ENCODE results near the gene DLGAP1.
"Not testable (repeated sequence)": the region's sequence is repeated elsewhere in the genome, so short reads cannot be mapped to it uniquely, and the experiment has no call there.

The DLGAP1 gene

DNA sequence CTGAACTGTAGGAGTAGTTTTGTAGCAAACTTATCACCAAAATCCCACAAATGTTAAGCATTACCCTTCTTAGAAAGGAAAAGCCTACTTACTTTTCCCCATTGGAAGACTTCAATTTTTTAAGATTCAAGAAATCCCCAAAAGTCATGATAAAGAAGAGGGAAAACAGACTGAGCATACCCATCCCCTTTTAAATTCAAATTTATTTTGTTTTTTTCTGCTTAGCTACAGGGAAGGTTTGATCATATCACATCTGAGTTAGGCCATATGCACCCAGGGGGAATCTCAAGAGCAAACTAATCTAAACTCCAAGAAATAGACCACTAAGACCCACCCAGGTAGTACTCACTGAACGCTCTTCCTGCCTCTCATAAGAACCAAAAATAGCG lies 830.6 kb downstream of the DLGAP1 start:
- no peak for DNase-seq (ENCODE audit: low spot score)

DNA sequence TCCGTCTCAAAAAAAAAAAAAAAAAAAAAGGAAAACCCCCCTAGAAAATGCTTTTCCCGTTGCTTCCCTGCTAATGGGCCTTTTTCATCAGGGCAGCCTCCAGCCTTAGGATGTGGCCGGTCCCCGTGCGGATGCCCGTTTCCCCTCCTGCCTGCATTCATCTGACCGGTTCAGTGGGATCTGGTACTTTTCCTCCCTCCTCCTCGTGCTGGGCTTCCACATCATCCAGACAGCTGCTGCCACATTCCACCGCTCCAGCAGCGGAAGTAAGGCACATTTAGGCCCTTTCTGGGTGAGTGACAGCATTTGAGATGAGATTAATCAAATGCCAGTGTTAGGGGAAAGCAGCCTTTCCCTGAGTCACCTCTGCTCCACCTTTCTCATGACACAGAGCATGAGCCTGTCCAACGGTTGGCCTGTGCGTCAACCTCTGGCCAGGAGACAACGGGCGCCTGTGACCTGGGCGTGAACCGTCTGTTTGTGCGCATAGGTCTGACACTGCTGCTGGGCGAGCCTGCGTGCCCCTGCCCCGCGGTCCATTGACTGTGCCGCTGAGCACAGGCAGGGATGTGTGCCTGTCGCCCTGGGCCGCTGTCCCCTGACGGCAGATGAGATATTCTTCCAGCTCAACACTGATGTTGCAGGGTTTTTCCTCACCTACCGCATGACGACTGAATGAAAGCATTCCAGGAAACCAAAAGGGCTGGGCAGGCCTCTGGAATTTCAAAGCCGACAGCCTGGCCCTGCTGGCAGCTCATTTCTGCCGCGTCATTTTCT lies 831.1 kb downstream of the DLGAP1 start:
- no peak for DNase-seq (ENCODE audit: low spot score)

DNA sequence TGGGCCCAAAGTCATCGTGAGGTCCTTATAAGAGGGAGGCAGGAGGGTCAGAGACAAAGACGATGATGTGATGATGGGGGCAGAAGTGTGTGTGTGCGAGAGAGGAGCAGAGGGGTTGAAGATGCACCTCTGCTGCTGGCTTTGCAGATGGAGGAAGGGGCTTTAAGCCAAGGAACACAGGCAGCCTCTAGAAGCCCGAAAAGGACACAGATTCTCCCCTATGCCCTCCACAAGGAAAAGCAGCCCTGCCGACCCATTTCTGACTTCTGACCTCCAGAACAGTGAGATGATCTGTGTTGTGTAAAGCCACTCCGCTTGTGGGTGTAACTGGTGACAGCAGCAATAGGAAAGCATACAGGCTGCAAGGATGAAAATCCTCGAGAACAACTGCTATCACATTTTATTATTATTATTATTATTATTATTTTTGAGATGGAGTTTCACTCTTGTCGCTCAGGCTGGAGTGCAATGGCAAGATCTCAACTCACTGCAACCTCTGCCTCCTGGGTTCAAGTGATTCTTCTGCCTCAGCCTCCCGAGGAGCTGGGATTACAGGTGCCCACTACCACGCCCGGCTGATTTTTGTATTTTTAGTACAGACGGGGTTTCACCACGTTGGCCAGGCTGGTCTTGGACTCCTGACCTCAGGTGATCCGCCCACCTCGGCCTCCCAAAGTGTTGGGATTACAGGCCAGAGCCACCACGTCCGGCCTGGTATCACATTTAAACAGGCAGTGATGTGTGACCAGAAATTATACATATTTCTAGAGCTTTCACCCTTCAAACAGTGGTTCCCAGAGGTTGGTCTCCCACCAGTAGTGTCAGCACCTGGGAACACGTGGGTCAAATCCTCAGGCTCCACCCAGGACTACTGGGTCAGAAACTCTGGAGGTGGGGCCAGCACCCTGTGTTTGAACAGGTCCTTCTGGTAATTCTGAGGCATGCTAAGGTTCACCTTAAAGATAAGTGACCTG lies 834.7 kb downstream of the DLGAP1 start:
- no peak for DNase-seq (ENCODE audit: low spot score)

DNA sequence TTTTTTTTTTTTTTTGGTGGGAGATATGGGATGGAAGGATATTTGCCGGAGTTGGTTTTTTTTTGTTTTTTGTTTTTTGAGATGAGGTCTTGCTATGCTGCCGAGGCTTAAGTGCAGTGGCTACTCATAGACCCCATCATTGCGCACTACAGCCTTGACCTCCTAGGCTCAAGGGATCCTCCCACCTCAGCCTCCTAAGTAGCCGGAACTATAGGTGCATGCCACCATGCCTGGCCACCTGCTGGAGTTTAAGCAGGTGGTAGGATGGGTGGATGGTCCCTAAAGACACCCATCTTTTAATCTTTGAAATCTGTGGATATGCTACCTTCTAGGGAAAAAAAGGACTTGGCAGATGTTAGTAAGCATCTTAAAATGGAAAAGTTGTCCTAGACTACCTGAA lies 835.4 kb downstream of the DLGAP1 start:
- no peak for DNase-seq (ENCODE audit: low spot score)

DNA sequence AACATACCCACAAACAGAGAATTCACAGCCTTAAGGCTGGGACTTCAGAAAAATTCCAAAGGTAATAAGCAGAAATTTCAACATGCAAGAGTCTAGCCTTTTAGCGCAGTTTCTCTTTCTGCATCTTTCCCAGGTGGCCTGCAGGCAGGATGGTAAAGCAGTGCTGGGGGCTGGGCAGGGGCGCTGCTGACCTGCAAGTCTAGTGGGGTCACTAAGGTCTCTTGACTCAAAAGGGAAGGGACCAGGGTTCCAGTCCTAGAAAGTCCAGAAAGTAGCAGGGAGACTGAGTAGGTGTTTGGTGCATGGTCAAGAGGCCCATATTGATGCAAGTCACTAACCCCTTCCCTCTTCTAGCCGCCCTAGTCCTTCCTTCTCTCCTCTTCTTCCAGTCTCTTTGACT lies 835.9 kb downstream of the DLGAP1 start:
- DNase-seq (ENCODE audit: low spot score), result no peak

DNA sequence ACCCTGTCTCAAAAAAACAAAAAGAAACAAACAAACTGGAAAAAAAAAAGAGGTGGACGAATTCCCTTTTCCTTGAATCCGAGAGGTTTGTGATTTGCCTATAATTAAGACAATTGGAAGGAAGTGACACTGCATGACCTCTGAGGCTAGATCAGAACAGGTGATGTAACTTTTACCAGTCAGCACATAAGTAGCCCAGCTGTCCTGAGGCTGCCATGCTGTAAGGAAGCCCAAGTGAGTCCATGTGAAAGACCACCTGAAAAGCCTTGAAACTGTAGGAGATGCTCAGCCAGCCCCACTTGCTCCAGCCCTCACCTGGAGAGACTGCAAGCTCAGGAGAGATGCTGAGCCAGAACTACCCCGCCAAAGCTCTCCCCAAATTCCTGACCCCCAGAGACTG lies 838.4 kb downstream of the DLGAP1 start:
- DNase-seq (ENCODE audit: low spot score), result no peak

DNA sequence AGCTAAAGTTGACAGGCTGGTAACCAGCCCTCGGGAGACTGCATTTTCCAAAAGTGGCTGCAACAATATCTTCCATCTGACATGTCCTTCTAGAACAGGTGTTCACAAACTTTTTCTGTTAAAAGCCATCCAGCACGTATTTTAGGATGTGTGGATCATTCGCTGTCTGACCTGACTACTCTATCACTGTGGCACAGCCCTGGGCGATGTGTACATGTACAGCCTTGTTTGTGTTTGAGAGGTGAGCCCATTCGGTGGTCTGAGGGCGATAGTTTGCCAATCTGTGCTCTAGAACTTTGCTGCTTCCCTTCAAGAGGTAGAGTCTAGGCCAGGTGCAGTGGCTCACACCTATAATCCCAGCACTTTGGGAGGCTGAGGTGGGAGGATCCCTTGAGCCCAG lies 839.0 kb downstream of the DLGAP1 start:
- DNase-seq (ENCODE audit: low spot score), result no peak

DNA sequence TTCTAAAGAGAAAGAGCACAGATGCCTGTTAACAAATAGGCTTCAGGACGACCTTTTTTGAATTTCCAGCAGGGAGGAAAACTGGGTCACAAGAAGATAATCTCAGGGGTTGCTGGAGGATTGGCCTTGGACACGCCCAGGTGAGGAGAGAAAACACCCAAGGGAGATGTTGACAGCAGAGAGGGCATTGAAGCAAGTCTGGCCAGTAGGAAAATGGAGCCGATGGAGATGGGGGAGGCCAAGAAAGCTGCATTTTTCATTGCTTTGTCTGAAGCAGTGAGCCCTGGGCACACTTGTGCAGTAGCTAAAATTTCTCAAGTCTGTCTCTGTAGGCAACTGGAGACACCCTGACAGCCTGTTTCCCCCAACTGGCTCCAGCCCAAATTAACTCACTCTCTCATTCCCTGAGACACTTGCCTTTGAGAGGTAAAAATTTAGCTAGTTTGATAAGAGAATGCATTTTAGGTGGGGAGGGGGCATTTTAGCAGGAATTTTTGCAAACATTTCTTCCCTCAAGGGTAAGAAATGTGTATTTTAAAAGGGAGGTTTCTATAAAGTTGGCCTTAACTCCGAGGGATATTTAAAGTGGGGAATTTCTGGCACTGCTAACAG lies 839.6 kb downstream of the DLGAP1 start:
- DNase-seq (ENCODE audit: low spot score), result no peak

DNA sequence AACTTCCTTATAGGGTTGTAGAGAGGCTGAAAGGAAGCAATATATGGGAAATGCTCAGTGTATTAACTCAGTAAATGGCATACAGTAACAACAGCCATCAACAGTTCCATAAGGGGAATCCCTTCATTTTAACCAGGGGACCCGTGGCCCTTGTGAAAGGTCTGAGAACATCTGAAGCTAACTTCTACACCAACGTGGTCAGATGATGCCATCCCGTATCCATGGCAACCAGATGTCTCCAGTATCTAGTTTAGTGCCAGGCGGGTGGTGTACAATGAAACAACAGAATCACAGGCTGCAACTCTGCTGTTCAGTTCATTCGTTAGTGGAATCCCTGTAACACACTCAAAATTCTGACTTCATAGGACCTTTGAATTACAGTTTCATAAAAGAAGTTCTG lies 842.8 kb downstream of the DLGAP1 start:
- DNase-seq (ENCODE audit: low spot score), result no peak

DNA sequence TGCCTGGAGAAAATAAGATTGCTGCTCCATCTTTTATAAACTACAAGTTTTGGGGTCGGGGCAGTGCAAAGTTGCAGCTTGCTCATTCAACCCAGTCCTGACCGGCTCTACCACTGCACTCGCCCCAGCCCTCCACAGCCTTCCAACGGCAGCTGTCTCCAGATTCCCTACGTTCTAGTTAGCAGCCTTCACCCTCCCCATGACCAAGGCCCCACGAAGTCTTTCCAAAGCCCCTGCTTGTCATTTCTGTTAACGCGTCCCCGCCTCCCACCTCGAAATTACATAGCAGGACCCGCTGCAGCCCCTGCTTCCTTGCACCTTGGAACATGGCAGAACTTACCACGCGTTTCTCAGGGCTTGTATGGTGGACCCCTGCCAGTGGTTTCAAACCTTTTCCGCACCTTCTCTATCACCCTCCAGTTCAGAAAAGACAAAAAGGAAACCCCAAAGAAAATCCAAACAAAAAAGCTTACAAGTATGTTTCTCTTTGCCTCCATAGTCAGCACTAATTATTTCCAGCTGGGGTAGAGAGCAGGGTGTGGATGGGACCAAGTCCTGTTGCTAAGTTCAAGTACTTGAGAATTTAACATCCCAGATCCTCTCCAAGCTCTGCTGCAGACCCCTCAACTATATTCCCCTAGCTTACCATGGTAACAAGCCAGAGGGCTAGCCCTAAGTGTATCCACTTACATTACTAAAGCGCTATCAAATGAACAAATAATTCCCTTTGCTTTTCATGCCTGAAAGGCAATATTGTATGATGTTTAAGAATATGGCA lies 843.6 kb downstream of the DLGAP1 start:
- no peak for DNase-seq (ENCODE audit: low spot score)

DNA sequence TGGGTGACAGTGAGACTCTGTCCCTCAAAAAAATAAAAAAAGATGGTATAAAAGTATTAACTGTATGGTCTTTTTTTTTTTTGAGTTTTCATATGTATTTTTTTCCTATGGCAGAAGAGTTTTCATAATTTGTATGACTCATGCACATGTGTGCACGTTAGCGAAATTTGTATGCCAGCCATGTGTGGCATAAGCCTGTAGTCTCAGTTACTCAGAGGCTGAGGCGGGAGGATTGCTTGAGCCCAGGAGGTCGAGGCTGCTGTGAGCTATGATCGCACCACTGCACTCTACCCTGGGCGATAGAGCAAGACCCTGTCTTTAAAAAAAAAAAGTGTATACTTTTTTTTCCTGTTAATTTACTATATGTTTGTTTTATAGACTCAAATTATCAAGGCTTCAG lies 844.3 kb downstream of the DLGAP1 start:
- no peak for DNase-seq (ENCODE audit: low spot score)

DNA sequence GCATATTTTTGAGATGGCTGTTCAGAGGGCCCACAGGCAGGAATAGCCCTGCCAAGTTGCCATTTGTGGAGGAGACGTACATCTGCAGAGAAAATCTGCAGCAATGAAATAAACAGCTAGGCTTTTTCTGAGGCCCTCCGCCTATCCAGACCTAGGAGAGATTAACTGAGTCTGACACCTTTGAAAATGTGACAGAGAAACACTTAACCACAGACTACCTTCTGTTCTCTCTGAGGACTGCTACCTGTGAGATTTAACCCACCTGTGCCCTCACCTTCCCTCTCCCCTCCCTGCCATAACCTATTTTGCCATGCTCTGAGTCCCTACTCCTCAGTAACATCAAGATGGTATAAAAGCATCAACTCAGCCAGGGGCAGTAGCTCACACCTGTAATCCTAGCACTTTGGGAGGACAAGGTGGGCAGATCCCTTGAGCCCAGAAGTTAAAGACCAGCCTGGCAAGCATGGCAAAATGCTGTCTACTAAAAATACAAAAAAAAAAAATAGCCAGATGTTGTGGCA lies 844.9 kb downstream of the DLGAP1 start:
- DNase-seq (ENCODE audit: low spot score), result no peak

DNA sequence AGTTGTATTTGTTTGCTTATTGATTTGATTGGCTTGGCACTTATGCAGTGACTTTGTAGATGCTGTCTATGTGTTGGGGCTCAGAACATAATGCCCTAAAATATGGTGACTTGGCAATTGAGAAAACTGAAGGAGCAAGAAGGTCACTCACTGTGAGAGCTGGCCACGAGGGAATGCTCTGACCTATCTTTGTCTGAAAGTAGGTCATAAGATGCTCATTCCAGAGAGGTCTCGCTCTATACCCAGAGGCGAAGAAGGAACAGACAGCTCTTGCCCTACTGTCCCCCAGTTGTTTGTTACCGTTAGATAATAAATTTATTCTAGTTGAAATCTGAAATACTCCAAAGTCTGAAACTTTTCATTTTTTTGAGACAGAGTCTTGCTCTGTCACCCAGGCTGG lies 846.6 kb downstream of the DLGAP1 start:
- no peak for DNase-seq (ENCODE audit: low spot score)

DNA sequence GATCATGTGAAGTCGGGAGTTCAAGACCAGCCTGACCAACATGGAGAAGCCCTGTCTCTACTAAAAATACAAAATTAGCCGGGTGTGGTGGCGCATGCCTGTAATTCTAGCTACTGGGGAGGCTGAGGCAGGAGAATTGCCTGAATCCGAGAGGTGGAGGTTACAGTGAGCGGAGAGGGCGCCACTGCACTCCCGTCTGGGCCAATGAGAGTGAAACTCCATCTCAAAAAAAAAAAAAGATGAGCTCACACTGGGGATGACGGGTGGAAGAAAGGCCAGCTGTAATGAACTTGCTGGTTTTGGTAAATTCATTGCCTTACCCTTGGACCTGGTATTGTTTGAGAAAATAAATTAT lies 847.0 kb downstream of the DLGAP1 start:
- DNase-seq (ENCODE audit: low spot score), result not testable (repeated sequence)

DNA sequence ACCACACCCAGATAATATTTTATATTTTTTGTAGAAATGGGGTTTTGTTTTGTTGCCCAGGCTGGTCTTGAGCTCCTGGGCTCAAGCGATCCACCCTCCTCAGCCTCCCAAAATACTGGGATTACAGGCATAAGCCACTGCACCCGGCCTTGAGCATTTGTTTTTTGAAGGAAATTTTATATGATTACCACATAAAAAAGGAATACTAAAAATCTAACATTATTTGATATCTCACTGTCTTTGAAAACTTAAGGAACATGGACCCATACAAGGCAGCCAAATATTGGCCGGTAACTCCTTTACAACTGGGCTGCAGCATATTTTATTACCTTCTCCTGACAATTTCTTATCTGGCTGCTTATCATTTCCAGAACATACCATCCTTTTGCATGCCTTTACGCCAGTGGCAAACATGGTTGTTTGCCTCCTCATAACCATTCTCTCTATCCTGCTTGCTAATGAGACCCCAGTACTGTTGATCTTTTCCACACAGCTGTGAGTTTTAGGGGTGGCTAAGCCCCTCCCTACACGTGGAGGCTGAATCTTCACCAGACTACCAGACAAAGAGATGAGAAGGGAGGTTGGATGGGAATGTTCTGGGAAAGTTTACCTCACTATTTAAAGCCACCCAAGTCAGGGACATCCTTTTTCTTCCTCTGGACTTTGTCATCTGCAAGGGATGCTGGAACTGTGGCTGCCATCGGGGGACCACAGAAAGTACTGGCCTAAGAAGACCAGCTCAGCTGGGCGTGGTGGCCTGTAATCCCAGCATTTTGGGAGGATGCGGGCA lies 847.6 kb downstream of the DLGAP1 start:
- DNase-seq (ENCODE audit: low spot score), result no peak

DNA sequence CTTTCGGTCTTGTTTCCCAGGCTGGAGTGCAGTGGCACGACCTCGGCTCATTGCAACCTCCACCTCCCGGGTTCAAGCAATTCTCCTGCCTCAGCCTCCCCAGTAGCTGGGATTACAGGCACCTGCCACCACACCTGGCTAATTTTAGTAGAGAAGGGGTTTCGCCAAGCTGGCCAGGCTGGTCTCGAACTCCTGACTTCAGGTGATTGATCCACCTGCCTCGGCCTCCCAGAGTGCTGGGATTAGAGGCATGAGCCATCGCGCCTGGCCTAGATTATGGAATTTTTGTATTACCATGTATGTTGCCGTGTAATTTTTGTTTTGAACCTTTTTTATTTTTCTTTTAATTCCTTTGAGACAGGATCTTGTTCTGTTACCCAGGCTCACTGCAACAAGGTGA lies 848.2 kb downstream of the DLGAP1 start:
- DNase-seq (ENCODE audit: low spot score), result not testable (repeated sequence)

DNA sequence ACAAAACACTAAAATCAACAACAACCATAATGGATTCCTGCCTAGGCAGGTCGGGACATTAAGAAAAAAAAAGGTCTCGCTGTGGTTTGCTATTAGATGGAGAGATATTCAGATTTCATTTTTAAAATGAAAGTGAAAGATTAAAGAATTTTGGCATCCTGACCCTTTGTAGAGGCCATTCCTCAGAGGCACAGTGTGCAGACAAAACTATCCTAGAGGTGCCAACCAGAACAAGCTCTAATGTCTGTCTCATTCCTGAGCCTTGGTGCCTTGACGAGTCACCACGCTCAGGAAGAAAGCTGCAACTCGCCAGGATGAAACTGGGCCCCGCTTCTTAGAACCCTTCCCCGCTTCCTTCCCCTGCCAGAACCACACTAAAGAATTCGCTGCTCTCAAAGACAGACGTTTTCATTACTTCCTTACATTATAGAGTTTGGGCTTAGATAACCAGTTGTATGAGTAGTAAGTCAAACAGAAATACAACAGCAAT lies 849.1 kb downstream of the DLGAP1 start:
- DNase-seq (ENCODE audit: low spot score), result no peak

DNA sequence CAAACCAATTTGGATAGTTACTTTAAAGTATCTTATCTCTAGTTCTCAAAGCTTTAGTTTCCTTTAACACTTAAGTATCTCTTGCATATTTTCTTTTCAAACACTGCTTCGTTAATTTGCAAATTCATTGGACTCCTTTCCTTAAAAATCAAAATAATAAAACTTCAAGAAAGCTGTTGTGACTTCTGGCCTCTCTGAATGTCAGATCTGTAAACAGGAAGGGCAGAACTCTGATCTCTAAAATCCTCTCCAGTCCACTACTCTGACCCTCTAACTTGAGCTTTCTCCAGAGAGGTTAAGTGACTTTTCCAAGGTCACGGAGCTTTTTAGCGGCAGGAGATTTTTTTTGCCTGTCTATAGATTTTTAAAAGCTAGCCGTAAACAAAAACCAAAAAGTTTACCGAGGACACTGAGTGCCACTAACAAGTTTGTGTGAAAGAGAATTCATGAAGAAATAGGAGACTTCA lies 849.6 kb downstream of the DLGAP1 start:
- DNase-seq (ENCODE audit: low spot score), result no peak

DNA sequence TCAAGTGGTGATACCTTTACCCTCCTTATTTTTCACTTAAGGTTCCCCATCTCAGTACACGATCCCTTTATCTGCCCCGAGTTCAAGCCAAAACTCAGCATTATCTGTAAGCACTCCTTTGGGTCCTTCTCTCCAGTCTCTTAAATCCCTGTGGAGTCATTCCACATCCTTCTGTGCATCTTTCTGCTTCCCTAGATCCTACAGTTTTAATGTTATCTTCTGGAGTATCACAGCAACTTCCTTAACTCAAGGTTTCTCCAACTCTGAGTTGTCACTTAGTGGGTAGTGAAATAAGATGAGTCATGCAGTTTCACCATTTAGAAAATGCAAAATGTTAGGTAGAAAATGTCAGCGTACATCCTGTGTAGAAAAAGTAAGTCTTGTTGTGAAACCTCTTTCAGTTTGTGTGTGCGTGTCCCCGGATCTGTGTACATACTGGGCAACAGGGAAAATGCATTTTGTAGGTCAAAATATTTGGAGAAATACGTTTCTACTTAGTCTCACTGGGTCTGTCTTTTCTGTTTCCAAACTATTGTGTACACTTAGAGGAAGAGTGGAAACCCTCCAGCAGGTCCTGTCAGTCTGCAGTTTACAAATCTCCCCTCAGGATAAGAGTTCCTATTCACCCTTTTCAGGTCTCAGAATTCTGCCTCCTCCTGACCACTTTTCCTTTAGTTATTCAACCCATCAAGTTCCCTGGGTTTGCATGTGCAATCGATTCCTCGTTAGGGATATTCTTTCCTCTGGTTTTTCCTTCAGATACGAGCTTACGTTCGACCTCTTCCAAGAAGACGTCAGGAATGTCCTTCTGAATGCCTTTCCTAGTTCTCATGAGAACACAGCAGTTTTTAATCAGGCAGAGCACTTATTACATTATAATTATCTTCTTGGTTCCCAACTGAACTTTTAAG lies 850.4 kb downstream of the DLGAP1 start:
- DNase-seq (ENCODE audit: low spot score), result no peak

DNA sequence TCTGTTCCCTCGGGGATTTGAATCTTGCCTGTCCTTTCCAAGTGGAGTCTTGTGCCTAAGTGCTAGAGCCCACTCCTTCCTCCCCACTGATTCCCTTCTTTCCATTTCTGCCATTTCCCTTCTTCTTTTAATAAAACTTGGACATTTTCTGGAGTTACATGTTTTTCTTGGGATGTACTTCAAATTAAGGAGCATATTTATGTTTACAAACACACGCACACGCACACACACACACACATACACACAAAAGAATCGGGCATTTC lies 850.9 kb downstream of the DLGAP1 start:
- DNase-seq (ENCODE audit: low spot score), result no peak

Data from germinal center (tissue), 1 donor.